ENCODE measurements around the gene ATG14. TPM values are rescaled to one million over a fixed set of nuclear protein-coding genes. Genes with fewer than 3 reads are reported as not detected.

ATG14 gene
- polyA plus RNA-seq, 1 of the 3 experiments (the other 2 are of a cell fraction) = 4.3 TPM

DNA sequence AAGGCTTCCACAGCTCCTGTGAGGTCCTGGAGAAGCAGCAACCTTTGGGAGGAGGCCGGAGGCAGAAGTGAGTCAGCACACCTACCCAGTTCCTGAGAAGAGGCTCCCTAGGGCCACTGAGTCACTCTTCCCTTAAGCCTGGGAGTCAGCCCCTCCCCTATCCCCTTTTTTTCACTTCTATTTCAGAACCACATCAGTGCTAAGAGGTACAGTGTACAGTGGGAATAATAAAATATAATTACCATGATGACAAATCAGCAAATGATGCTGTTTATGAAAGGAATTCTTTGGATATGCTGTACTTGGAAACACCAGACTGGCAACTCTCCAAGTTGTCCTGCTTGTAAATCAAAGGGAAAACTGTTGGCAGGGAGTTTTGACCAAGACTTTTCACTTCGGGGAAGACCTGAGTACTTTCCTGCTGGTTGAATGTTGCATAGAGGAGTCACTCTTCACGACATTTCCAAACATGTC lies 36.5 kb upstream of the ATG14 start:
- no peaks in the 10 kb centered on the region for H3K27me3 ChIP-seq (ENCODE audit: insufficient read depth)
- H3K4me1 ChIP-seq (ENCODE audit: control insufficient read depth in 1 of 2, insufficient read depth in 2 of 2, low read depth in 1 of 2, low read length in 1 of 2) = peaks cover 0 to 28% of the 10 kb centered on the region in 2 experiments; a peak in 2 of 4 replicates
- H3K4me3 ChIP-seq (ENCODE audit: low read depth in 2 of 2, low read length in 1 of 2) = no peak overlapping the region; a peak in 1 of 4 replicates
- H3K79me2 ChIP-seq (ENCODE audit: insufficient read depth) = no peaks in the 10 kb centered on the region
- H2AFZ ChIP-seq (ENCODE audit: low read depth) = no peak overlapping the region
- 6% methylated on average over 3 of the region's 3 CpGs for WGBS (ENCODE audit: low lambda C conversion rate)
- H3K9me2 ChIP-seq = no peaks in the 10 kb centered on the region
- DNase-seq = no peak
- H3K4me2 ChIP-seq = peak overlapping the region; percentile 54
- H3K9me3 ChIP-seq = no peaks in the 10 kb centered on the region
- no peak overlapping the region; the same call in 1 of the 2 replicates for H3K9ac ChIP-seq
- peaks cover 27% of the 10 kb centered on the region for H3F3A ChIP-seq (replicated peaks; ENCODE audit: insufficient read depth)
- peak; percentile 92 for TF ChIP-seq NFIC (IDR thresholded peaks at IDR 0.05; ENCODE audit: borderline replicate concordance)
- TF ChIP-seq MAX (IDR thresholded peaks at IDR 0.05; ENCODE audit: low read depth) = no peak
- TF ChIP-seq SIN3A (IDR thresholded peaks at IDR 0.05; ENCODE audit: borderline replicate concordance, low read depth, low read length) = 0 out of 2 replicates have a peak, but pooled peaks have one; percentile 32
- peak; percentile 75 for TF ChIP-seq FOSL2 (IDR thresholded peaks at IDR 0.05; ENCODE audit: borderline replicate concordance, low read depth)
- no peak for TF ChIP-seq FOXM1 (IDR thresholded peaks at IDR 0.05; ENCODE audit: low read depth)
- no peak for TF ChIP-seq MXI1 (IDR thresholded peaks at IDR 0.05; ENCODE audit: low read depth, low read length)
- TF ChIP-seq TCF12 (IDR thresholded peaks at IDR 0.05) = peak; percentile 69
- TF ChIP-seq ZBTB33 (IDR thresholded peaks at IDR 0.05; ENCODE audit: borderline replicate concordance, low read depth) = 0 out of 2 replicates have a peak, but pooled peaks have one; percentile 34
- no peak for TF ChIP-seq EZH2phosphoT487 (IDR thresholded peaks at IDR 0.05; ENCODE audit: borderline replicate concordance, low read depth)
- TF ChIP-seq, protein P1, sequence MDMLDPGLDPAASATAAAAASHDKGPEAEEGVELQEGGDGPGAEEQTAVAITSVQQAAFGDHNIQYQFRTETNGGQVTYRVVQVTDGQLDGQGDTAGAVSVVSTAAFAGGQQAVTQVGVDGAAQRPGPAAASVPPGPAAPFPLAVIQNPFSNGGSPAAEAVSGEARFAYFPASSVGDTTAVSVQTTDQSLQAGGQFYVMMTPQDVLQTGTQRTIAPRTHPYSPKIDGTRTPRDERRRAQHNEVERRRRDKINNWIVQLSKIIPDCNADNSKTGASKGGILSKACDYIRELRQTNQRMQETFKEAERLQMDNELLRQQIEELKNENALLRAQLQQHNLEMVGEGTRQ (IDR thresholded peaks at IDR 0.05; ENCODE audit: borderline replicate concordance, low read depth, low read length) = no peak
- no peak for TF ChIP-seq RCOR1 (IDR thresholded peaks at IDR 0.05; ENCODE audit: low read length)
- TF ChIP-seq USF1 (IDR thresholded peaks at IDR 0.05; ENCODE audit: borderline replicate concordance, low read depth) = no peak
- TF ChIP-seq EP300 (IDR thresholded peaks at IDR 0.05; ENCODE audit: borderline replicate concordance in 1 of 2, low read depth in 1 of 2, low read length in 1 of 2) = peak in 1 of 2 experiments; percentile 54; a peak in 1 of 4 replicates
- peak; percentile 72 for TF ChIP-seq JUND (IDR thresholded peaks at IDR 0.05)
- peak; percentile 69; the same call in 1 of the 2 replicates for TF ChIP-seq TEAD4 (IDR thresholded peaks at IDR 0.05; ENCODE audit: borderline replicate concordance, insufficient read depth)
- no peak for TF ChIP-seq REST (IDR thresholded peaks at IDR 0.05; ENCODE audit: low read depth, low read length)
- TF ChIP-seq, protein P2, sequence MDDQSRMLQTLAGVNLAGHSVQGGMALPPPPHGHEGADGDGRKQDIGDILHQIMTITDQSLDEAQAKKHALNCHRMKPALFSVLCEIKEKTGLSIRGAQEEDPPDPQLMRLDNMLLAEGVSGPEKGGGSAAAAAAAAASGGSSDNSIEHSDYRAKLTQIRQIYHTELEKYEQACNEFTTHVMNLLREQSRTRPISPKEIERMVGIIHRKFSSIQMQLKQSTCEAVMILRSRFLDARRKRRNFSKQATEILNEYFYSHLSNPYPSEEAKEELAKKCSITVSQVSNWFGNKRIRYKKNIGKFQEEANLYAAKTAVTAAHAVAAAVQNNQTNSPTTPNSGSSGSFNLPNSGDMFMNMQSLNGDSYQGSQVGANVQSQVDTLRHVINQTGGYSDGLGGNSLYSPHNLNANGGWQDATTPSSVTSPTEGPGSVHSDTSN (IDR thresholded peaks at IDR 0.05) = peak; percentile 92
- no peak for TF ChIP-seq SMC3 (IDR thresholded peaks at IDR 0.05; ENCODE audit: low read depth, low read length)
- no peak for TF ChIP-seq GABPA (IDR thresholded peaks at IDR 0.05; ENCODE audit: low read depth)
- peak; percentile 53; the same call in 1 of the 2 replicates for TF ChIP-seq MEF2A (IDR thresholded peaks at IDR 0.05; ENCODE audit: borderline replicate concordance, low read depth)
- TF ChIP-seq ELF1 (IDR thresholded peaks at IDR 0.05) = no peak
- TF ChIP-seq RXRA (IDR thresholded peaks at IDR 0.05; ENCODE audit: borderline replicate concordance, low read depth) = 0 out of 2 replicates have a peak, but pooled peaks have one; percentile 29
- no peak for TF ChIP-seq RFX5 (IDR thresholded peaks at IDR 0.05; ENCODE audit: low read length)
- no peaks in the 10 kb centered on the region for H3K36me3 ChIP-seq (replicated peaks in 1 of 2; ENCODE audit: control insufficient read depth in 1 of 2, insufficient read depth in 2 of 2, low read length in 1 of 2)
- ChIA-PET POLR2A (no interaction called here), CTCF (interaction anchor here (0.9 to 2.8 kb wide), 3 partner anchors 12 to 1026 kb away, joined by 4 to 33 read pairs (median 15); no protein-coding TSS in a partner anchor)
- H3K27ac ChIP-seq (ENCODE audit: low read depth in 2 of 2, low read length in 1 of 2) = peak overlapping the region; percentile 39 to 86; a peak in 3 of 4 replicates
- H4K20me1 ChIP-seq (ENCODE audit: insufficient read depth) = no peaks in the 10 kb centered on the region

All from SK-N-SH (cell line).